ENCODE data around the gene SV2B. TPM values are rescaled to one million over a fixed set of nuclear protein-coding genes. Genes with fewer than 3 reads are reported as not detected.
A peak's percentile ranks its signal among the peaks of the same experiment; 100 is the strongest.

The SV2B gene
- total RNA-seq (2021) (not detected in 2 replicates), Bru-seq, nascent RNA (not detected), BruChase-seq, experiment 1, labeled RNA remaining after a 2-hour chase (not detected), BruChase-seq, experiment 2, labeled RNA remaining after a 6-hour chase (percentile 2 among the genes with signal in this experiment)
- long read RNA-seq = 0 reads

GRCh38 chr15:91099995-91100813 lies at the start of gene SV2B:
TSS of gene SV2B (plus strand) at chr15:91100257. CDS start at chr15:91226264, 126,007 bp downstream.
- ChIA-PET CTCF (no interaction called here), POLR2A (ENCODE audit: unreplicated experiment) (no interaction called here)
- Histone ChIP-seq H3K79me2 (ENCODE audit: low read depth) (no peaks in the 10 kb centered on the region), H3K9me2 (ENCODE audit: insufficient read depth) (no peaks in the 10 kb centered on the region), H3K36me3 (ENCODE audit: low read depth) (no peaks in the 10 kb centered on the region), H3K4me2 (no peak within 1 kb of the TSS; the same call in 1 of the 2 replicates), H3K4me1 (replicated peaks; ENCODE audit: insufficient read depth) (no peaks in the 10 kb centered on the region), H2AFZ (no peak within 1 kb of the TSS), H3K27ac (no peak within 1 kb of the TSS), H3K27me3 (ENCODE audit: insufficient read depth, low read depth) (peaks cover 82% of the 10 kb centered on the region), H3K4me3 (no peak within 1 kb of the TSS), H4K20me1 (ENCODE audit: insufficient read depth) (no peaks in the 10 kb centered on the region), H3F3A (ENCODE audit: insufficient read depth, low read depth) (no peaks in the 10 kb centered on the region), H3K9me3 (ENCODE audit: insufficient read depth, low read depth) (no peaks in the 10 kb centered on the region)
- intact Hi-C loops (cut with micrococcal nuclease; ENCODE audit: unreplicated experiment) = no loop called here
- BruUV-seq (replicated peaks) = no TSS peak
- no peak for TF ChIP-seq EZH2 (IDR thresholded peaks at IDR 0.05; ENCODE audit: low read depth)
- no peak for TF ChIP-seq CTCF (conservative IDR thresholded peaks at IDR 0.05)
- DNase-seq = no peak

GRCh38 chr15:91051248-91051647 lies 48.8 kb upstream of the SV2B start:
- Histone ChIP-seq H3K4me3 (no peak overlapping the region), H3K27me3 (ENCODE audit: insufficient read depth, low read depth) (peaks cover 52% of the 10 kb centered on the region), H3K27ac (no peak overlapping the region), H2AFZ (no peak overlapping the region), H3K4me2 (no peak overlapping the region), H3F3A (ENCODE audit: insufficient read depth, low read depth) (no peaks in the 10 kb centered on the region), H3K36me3 (ENCODE audit: low read depth) (no peaks in the 10 kb centered on the region), H3K9me2 (ENCODE audit: insufficient read depth) (no peaks in the 10 kb centered on the region), H3K79me2 (ENCODE audit: low read depth) (no peaks in the 10 kb centered on the region), H4K20me1 (ENCODE audit: insufficient read depth) (no peaks in the 10 kb centered on the region), H3K9me3 (ENCODE audit: insufficient read depth, low read depth) (no peaks in the 10 kb centered on the region), H3K4me1 (replicated peaks; ENCODE audit: insufficient read depth) (no peaks in the 10 kb centered on the region)
- TF ChIP-seq CTCF (conservative IDR thresholded peaks at IDR 0.05) (no peak), EZH2 (IDR thresholded peaks at IDR 0.05; ENCODE audit: low read depth) (no peak)
- no TSS peak for BruUV-seq (replicated peaks)
- ChIA-PET CTCF (no interaction called here), POLR2A (ENCODE audit: unreplicated experiment) (no interaction called here)
- intact Hi-C loops (cut with micrococcal nuclease; ENCODE audit: unreplicated experiment) = no loop called here
- no peak for DNase-seq

DNA sequence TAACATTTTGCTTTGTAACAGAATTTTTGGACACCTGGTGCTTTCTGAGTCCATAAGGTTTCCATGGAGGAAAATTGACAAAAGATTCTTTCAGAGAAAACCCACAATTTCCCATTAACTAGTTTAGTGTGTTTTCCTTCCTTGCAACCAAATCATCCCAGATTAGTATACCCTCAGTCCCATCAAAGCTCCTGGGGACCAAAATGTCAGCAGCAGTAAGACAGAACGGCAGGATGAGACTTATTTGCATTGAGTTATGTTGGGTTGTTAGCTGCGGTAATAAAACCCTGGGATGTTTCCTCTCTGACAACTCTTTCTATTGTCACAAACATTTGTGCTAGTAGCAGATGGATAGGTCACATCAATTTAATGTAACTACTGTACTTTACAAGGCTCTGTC lies 45.2 kb upstream of the SV2B start:
- H3K9me3 ChIP-seq (ENCODE audit: insufficient read depth, low read depth) = no peaks in the 10 kb centered on the region
- H3K27ac ChIP-seq = no peak overlapping the region
- no peak overlapping the region for H3K4me2 ChIP-seq
- intact Hi-C loops (cut with micrococcal nuclease; ENCODE audit: unreplicated experiment) = loop anchor here (2.0 to 5.0 kb wide), 3 partner anchors 170 to 1028 kb away; partner anchors contain the start of gene SLCO3A1
- H3K4me3 ChIP-seq = no peak overlapping the region
- no peak overlapping the region for H2AFZ ChIP-seq
- ChIA-PET CTCF (no interaction called here), POLR2A (ENCODE audit: unreplicated experiment) (no interaction called here)
- no peak for DNase-seq
- TF ChIP-seq EZH2 (IDR thresholded peaks at IDR 0.05; ENCODE audit: low read depth) (no peak), CTCF (conservative IDR thresholded peaks at IDR 0.05) (no peak)
- H3K9me2 ChIP-seq (ENCODE audit: insufficient read depth) = no peaks in the 10 kb centered on the region
- no TSS peak for BruUV-seq (replicated peaks)
- H4K20me1 ChIP-seq (ENCODE audit: insufficient read depth) = no peaks in the 10 kb centered on the region
- H3K4me1 ChIP-seq (replicated peaks; ENCODE audit: insufficient read depth) = no peaks in the 10 kb centered on the region
- H3K27me3 ChIP-seq (ENCODE audit: insufficient read depth, low read depth) = peaks cover 86% of the 10 kb centered on the region
- no peaks in the 10 kb centered on the region for H3F3A ChIP-seq (ENCODE audit: insufficient read depth, low read depth)
- no peaks in the 10 kb centered on the region for H3K36me3 ChIP-seq (ENCODE audit: low read depth)
- no peaks in the 10 kb centered on the region for H3K79me2 ChIP-seq (ENCODE audit: low read depth)
